Activated gamma-delta T cell treated with anti-CD3 and anti-CD28 coated beads, Interleukin-2, amount 50 U/mL, for 16 hours (primary cell): Measurements from ENCODE around the gene FAM193A.
"Not testable (repeated sequence)": the region's sequence is repeated elsewhere in the genome, so short reads cannot be mapped to it uniquely, and the experiment has no call there.

Experiments
- DNase-seq: peaks from one replicate; pipeline ENCODE4 v3.0.0-alpha.2; 2020; ENCODE audit warnings: low read depth

The FAM193A gene

GRCh38 chr4:2516635-2517034 is 19.8 kb upstream of the FAM193A start:
- DNase-seq = no peak

- no peak for DNase-seq
Measured at GRCh38 chr4:2526559-2526958, 9.9 kb upstream of the FAM193A start.

DNA sequence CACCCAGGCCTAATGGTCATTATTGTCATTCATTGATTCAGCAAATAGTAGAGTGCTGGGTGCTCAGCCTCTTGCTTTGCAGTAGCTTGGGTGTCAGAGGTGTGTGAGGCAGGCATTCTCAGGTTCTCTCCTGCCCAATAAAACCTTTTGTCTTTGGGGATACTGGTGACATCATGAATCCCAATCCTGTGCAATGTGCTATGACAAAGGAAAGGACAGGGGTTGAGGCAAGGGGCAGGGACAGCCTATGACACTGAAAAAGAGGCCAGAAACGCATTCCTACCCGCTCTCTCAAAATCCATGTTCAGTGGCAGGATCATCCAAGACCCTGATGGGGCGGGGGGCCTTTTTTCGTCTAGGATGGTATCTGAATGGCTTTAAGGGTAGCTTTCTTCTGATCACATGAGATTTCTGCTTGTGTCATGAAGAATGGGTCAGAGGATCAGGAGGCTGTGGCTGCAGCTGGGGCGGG is 1.5 kb upstream of the FAM193A start:
- DNase-seq = no peak

- peak; percentile 22 for DNase-seq
Measured at GRCh38 chr4:2535376-2536192, 863 bp upstream of the FAM193A start.

DNA sequence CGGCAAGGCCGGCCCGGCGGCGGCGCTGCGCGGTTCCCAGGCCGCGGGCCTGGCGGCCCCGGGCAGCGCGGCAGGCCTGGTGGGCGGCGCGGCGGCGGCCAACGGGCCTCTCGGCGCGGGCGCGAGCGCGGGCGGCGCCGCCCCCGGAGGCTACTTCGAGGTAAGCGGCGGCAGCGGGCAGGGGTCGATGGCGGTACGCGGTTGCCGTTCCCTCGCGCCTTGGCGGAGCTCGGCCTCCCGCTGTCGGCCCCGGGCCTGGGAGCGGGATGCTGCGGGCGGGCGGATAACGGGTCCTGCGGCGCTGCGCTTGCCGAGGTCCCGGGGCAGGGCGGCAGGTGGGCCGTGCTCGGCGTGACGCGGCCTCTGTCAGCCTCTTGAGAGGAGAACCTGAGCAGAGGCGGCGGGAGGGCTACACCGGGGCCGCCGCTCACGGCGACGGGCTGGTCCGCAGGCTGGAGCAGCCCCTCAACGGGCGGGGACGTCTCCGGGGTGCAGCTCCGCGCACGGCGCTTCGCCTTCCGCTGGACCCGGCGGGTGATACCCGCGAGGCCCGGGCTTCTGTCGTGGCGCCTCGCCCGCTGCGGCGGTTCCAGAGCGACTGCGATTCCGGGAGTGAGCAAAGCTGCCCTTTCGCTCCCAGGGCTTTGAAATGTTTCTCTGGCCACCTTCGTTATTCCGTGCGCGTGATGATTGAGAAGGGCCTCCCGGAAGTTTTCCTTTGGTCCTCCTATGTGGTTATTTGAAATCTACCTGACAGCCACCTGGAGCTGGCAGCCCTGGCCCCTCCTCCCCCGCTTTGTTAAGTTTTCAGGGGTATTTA is 774 bp downstream of the FAM193A start:
- peak; percentile 34 for DNase-seq

DNA sequence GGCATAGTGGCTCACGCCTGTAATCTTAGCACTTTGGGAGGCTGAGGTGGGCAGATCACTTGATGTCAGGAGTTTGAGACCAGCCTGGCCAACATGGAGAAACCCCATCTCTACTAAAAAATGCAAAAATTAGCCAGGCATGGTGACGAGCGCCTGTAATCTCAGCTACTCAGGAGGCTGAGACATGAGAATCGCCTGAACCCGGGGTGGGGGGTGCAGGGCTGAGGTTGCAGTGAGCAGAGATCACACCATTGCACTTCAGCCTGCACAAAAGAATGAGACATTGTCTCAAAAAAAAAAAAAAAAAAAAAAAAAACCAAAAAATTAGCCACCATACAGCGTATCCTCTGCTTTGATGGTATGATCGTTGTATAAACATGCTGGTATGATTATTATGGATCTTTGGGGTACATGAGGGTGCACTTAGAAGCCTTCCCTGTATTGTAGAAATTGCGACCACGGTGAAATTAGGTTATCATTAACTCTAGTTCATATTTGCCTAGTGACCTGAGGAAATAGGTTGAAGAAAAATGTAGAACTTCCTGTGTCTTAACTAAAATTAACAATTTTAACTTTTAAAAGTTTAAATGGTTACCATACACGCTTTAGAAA is 7.2 kb downstream of the FAM193A start:
- not testable (repeated sequence) for DNase-seq

GRCh38 chr4:2545321-2546013 is 9.0 kb downstream of the FAM193A start:
- DNase-seq = no peak

- no peak for DNase-seq
Measured at GRCh38 chr4:2546286-2546823, 9.9 kb downstream of the FAM193A start.

DNA sequence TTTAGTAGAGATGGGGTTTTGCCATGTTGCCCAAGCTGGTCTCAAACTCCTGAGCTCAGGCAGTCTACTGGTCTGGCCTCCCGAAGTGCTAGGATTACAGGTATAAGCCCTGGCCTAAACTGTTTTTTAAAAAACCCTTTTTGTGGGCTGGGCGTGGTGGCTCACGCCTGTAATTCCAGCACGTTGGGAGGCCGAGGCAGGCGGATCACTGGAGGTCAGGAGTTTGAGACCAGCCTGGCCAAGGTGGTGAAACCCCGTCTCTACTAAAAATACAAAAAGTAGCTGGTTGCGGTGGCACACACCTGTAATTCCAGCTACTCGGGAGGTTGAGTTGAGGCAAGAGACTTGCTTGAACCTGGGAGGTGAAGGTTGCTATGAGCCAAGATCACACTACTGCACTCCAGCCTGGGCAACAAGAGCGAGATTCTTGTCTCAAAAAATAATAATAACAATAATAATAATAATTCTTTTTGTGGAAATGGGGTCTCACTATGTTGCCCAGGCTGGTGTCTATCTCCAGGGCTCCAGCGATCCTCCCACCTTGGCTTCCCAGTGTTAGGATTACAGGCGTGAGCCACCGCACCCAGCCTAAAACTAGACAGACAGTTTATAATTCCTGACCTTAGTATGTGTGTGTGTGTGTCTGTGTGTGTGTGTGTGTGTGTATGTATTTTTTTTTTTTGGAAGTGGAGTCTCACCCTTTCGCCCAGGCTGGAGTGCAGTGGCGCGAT is 10.7 kb downstream of the FAM193A start:
- not testable (repeated sequence) for DNase-seq

DNA sequence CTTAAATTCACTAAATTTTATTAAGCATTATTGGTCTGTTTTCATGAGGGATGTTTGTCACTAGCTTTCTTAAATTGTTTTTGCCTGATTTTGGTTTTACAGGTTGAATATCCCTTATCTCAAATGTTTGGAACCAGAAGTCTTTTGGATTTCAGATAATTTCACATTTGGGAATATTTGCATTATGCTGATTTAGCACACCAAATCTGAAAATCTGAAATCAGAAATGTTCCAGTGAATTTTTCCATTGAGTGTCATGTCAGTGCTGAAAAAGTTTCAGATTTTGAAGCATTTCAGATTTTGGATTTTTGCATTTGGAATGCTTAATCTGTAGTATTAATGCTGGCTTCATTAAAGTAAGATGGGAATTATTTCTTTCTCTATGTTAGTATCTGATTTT is 14.7 kb downstream of the FAM193A start:
- DNase-seq = no peak

DNA sequence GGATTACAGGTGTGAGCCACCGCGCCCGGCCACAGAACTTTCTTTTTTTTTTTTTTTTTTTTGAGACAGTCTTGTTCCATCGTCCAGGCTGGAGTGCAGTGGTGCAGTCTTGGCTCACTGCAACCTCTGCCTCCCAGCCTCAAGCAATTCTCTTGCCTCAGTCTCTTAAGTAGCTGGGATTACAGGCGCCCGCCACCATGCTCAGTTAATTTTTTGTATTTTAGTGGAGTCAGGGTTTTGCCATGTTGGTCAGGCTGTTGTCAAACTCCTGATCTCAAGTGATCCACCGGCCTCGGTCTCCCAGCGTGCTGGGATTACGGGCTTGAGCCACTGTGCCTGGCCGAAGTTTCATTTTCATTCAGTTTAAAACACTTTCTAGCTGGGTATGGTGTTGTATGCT is 16.4 kb downstream of the FAM193A start:
- no peak for DNase-seq

GRCh38 chr4:2558301-2558700 is 21.9 kb downstream of the FAM193A start:
- DNase-seq = no peak

GRCh38 chr4:2560167-2560566 is 23.7 kb downstream of the FAM193A start:
- DNase-seq = no peak

DNA sequence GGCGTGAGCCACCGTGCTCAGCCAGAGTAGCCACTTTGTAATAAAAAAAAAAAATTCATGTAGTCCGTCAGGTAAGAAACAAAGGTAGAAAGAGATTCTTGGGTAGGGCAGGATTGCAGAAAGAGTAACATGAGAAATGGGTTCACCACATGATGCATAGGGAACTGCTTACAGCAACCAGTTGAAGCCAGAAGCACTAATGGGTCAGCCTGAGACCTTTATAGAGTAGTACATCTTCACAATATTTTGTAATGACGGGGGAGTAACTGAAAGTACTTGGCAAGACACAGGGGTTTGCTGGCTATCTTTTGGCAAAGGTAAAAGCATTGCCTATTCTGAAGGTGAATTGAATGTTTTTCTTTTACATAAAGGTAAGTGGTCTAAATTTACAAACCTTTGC is 29.1 kb downstream of the FAM193A start:
- DNase-seq = no peak

- no peak for DNase-seq
Measured at GRCh38 chr4:2570036-2570435, 33.6 kb downstream of the FAM193A start.

- peak; percentile 53 for DNase-seq
Measured at GRCh38 chr4:2570551-2571222, 34.2 kb downstream of the FAM193A start.

GRCh38 chr4:2572076-2572475 is 35.6 kb downstream of the FAM193A start:
- no peak for DNase-seq

- DNase-seq = no peak
Measured at GRCh38 chr4:2572866-2573265, 36.4 kb downstream of the FAM193A start.

- no peak for DNase-seq
Measured at GRCh38 chr4:2574009-2574408, 37.6 kb downstream of the FAM193A start.

GRCh38 chr4:2574863-2575262 is 38.4 kb downstream of the FAM193A start:
- DNase-seq = no peak

GRCh38 chr4:2576290-2576689 is 39.8 kb downstream of the FAM193A start:
- DNase-seq = no peak
